Measurements from ENCODE around the gene PHF21B. TPM values are rescaled to one million over a fixed set of nuclear protein-coding genes. Genes with fewer than 3 reads are reported as not detected.

PHF21B gene
- polyA plus RNA-seq, 1 donor (not counting 4 experiments of a cell fraction or from before 2014, with no cell fraction given) = not detected

DNA sequence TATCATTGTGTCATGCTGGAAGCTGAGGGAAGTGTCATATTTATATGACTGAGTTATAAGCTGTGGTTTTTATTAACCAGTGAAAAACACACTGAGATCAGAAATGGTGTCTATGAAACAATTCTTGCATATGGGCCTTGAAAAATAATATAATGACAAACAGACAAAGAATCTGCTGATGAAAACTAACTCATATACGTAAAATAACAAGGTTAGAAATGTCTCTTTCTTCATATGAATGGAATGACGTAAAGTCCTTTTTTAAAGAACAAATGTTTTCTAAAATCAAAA, 48.8 kb upstream of the PHF21B start:
- dilution Hi-C loops (cut with MboI; ENCODE audit: extremely low pct_ligation_motif_present, low sequenced_read_pairs) = no loop called here
- Histone ChIP-seq H3K4me3 (ENCODE audit: control insufficient read depth in 2 of 3, extremely low read depth in 1 of 3, insufficient read depth in 2 of 3, low read depth in 1 of 3, low read length in 3 of 3) (no peak overlapping the region), H3K9ac (ENCODE audit: control insufficient read depth, extremely low read depth, insufficient read depth, low read length) (no peak overlapping the region), H3K27me3 (ENCODE audit: control insufficient read depth, extremely low read depth, insufficient read depth, low read length) (no peaks in the 10 kb centered on the region), H3K79me2 (ENCODE audit: control insufficient read depth, insufficient read depth, low read length) (no peaks in the 10 kb centered on the region), H3K4me2 (ENCODE audit: control insufficient read depth, extremely low read depth, insufficient read depth, low read depth, low read length) (no peak overlapping the region), H3K36me3 (ENCODE audit: control insufficient read depth in 2 of 2, extremely low read depth in 1 of 2, insufficient read depth in 2 of 2, low read length in 2 of 2) (no peaks in the 10 kb centered on the region), H3K27ac (ENCODE audit: control insufficient read depth, insufficient read depth, low read length) (no peak overlapping the region), H3K9me3 (ENCODE audit: control insufficient read depth, low read depth, low read length) (no peaks in the 10 kb centered on the region), H4K20me1 (ENCODE audit: control insufficient read depth, extremely low read depth, insufficient read depth, low read length) (no peaks in the 10 kb centered on the region), H3K4me1 (ENCODE audit: control insufficient read depth, extremely low read depth, insufficient read depth, low read length) (no peaks in the 10 kb centered on the region), H2AFZ (ENCODE audit: control insufficient read depth, low read length) (no peak overlapping the region), H3K9me1 (ENCODE audit: control insufficient read depth, extremely low read depth, insufficient read depth, low read length) (no peaks in the 10 kb centered on the region)
- DNase-seq (ENCODE audit: low read depth, low spot score) (no peak), FAIRE-seq (no peak)
- TF ChIP-seq CTCF (optimal IDR thresholded peaks at IDR 0.05 in 1 of 3, IDR thresholded peaks at IDR 0.05 in 1 of 3, conservative IDR thresholded peaks at IDR 0.05 in 1 of 3; ENCODE audit: extremely low read depth in 1 of 3, insufficient read depth in 2 of 3, low read length in 3 of 3) (no peak), EZH2 (IDR thresholded peaks at IDR 0.05; ENCODE audit: low read length) (no peak)

DNA sequence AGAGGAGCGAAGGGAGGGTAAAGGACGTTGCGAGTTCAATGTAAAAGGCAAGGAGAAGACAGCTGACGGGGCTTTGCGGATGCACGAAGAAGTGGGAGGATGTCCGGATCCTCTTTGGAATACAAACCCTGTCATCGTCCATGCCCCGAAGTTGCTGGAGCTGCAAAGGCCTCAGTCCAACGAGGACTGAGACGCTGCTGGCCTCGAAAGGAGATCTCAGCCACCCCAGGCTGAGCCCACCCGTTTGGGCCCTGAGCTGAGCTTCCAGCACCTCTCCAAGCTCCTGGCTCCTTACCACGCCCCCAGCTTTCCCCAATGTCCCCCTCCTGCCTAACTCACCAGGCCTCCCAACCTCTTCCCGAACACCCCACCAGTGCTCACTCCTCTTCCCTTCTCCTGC, 46.1 kb upstream of the PHF21B start:
- dilution Hi-C loops (cut with MboI; ENCODE audit: extremely low pct_ligation_motif_present, low sequenced_read_pairs) = no loop called here
- no peak for FAIRE-seq
- TF ChIP-seq EZH2 (IDR thresholded peaks at IDR 0.05; ENCODE audit: low read length) (no peak), CTCF (optimal IDR thresholded peaks at IDR 0.05 in 1 of 3, IDR thresholded peaks at IDR 0.05 in 1 of 3, conservative IDR thresholded peaks at IDR 0.05 in 1 of 3; ENCODE audit: extremely low read depth in 1 of 3, insufficient read depth in 2 of 3, low read length in 3 of 3) (no peak)

More for the DNA sequence above, 46.1 kb upstream of the PHF21B start:
- no peak for DNase-seq (ENCODE audit: low read depth, low spot score)
- Histone ChIP-seq H3K79me2 (ENCODE audit: control insufficient read depth, insufficient read depth, low read length) (no peaks in the 10 kb centered on the region), H2AFZ (ENCODE audit: control insufficient read depth, low read length) (no peak overlapping the region), H3K9me1 (ENCODE audit: control insufficient read depth, extremely low read depth, insufficient read depth, low read length) (no peaks in the 10 kb centered on the region), H3K4me1 (ENCODE audit: control insufficient read depth, extremely low read depth, insufficient read depth, low read length) (no peaks in the 10 kb centered on the region), H4K20me1 (ENCODE audit: control insufficient read depth, extremely low read depth, insufficient read depth, low read length) (no peaks in the 10 kb centered on the region), H3K36me3 (ENCODE audit: control insufficient read depth in 2 of 2, extremely low read depth in 1 of 2, insufficient read depth in 2 of 2, low read length in 2 of 2) (no peaks in the 10 kb centered on the region), H3K27ac (ENCODE audit: control insufficient read depth, insufficient read depth, low read length) (no peak overlapping the region), H3K9me3 (ENCODE audit: control insufficient read depth, low read depth, low read length) (no peaks in the 10 kb centered on the region), H3K4me2 (ENCODE audit: control insufficient read depth, extremely low read depth, insufficient read depth, low read depth, low read length) (no peak overlapping the region), H3K27me3 (ENCODE audit: control insufficient read depth, extremely low read depth, insufficient read depth, low read length) (peaks cover 8% of the 10 kb centered on the region), H3K4me3 (ENCODE audit: control insufficient read depth in 2 of 3, extremely low read depth in 1 of 3, insufficient read depth in 2 of 3, low read depth in 1 of 3, low read length in 3 of 3) (no peak overlapping the region), H3K9ac (ENCODE audit: control insufficient read depth, extremely low read depth, insufficient read depth, low read length) (no peak overlapping the region)

Measured in keratinocyte (primary cell).